HG02938 (cell line): ENCODE measurements around the gene COG7.
"Not testable (repeated sequence)": the region's sequence is repeated elsewhere in the genome, so short reads cannot be mapped to it uniquely, and the experiment has no call there.

Source experiments
- ATAC-seq: cut with Tn5 transposase; IDR thresholded peaks from one replicate; pipeline ENCODE4 v1.9.1; 2021; ENCODE audit warnings: mild to moderate bottlenecking, moderate library complexity; ENCODE audit not compliant: unreplicated experiment

COG7 gene

DNA sequence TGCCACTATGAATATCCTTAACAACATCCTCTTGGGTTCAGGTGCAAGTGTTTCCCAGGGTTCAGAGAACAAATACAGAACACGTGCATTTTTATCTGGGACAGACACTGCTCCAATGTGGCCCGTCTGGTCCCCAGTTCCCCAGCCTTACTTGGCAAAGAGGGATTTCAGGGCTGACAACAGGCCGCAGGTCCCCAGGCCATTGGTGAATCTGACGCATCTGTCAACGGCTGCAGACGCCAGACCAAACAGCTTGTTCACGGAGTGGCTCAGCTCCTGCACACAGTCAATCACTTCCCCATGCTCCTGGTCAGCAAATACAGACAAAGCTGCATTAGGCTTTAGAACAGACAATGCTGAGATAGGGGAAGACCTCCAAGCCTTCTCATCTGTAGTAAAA lies 36.2 kb downstream of the COG7 start:
- no peak for ATAC-seq

DNA sequence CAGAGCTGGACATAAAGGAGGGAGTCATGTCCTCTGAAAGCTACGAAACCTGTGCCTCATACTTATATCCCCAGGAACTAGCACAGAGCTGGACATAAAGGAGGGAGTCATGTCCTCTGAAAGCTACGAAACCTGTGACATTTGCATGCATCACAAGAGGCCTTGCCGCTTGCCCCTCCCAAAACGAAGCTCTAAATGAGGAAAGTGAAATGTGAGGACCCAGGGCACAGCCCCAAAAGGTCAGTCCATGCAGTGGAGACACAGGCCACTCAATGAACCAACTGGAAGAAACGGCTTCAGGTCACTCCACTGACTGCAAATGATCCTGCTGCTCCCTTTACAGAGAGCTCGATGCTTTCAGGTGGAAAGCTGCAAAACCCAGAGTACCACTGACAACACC lies 38.3 kb downstream of the COG7 start:
- no peak for ATAC-seq

DNA sequence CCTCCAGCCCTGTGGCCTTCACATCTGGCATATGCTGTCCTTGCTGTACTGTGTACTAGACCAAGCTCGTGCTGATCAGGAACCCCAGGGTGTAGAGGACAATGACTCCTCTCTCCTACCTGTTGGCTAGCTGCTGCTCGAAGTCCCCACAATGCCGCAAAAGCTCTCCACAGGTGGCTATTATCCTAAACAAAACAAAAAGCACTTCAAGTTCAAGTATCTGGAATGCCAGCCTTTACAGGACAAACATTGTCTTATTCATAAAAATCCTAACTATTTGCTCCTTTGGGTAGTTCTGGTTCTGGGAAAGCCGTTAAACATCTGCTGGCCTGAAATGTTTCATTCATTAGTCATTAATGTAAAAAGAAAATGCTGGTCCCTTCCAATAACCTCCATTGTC lies 42.8 kb downstream of the COG7 start:
- no peak for ATAC-seq

DNA sequence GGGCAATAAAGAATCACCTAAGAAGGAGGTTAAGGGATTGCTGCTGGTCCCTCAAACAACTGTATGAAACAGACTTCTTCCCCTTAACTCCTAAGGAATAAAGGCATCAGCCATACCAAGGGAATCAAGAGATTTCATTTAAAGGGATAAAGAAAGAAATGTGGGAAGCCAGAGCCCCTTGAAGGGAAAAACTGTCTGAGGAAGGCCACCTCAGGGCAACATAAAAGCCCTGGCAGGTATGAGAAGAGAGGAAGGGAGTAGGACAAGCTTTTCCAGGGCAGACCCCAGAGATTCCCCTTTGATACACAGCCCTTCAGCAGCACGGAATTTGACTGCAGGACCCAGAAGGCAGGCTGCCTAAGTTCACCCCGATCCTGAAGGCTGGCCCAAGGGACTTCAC lies 43.5 kb downstream of the COG7 start:
- no peak for ATAC-seq

DNA sequence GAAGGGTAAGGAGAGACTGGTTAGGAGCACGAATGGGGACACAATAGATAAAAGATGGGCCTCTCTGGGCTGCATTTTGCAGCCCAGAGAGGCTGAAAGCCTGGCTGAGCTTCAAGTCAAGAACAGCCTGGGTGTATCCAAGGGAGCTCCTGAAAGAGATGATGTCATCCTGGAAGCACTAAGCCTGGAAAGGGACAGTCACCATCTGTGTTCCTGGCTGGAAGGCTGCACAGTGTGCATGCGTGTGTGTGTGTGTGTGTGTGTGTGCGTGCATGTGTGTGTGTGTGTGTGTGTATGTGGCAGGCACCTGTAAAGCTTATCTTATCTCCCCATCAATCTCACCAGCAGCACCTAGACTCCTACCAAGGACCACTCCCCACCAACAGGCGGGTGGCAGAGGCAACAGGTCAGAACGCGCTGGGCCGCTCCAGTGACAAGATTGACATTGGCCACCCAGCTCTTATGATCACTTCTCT lies 44.1 kb downstream of the COG7 start:
- no peak for ATAC-seq

DNA sequence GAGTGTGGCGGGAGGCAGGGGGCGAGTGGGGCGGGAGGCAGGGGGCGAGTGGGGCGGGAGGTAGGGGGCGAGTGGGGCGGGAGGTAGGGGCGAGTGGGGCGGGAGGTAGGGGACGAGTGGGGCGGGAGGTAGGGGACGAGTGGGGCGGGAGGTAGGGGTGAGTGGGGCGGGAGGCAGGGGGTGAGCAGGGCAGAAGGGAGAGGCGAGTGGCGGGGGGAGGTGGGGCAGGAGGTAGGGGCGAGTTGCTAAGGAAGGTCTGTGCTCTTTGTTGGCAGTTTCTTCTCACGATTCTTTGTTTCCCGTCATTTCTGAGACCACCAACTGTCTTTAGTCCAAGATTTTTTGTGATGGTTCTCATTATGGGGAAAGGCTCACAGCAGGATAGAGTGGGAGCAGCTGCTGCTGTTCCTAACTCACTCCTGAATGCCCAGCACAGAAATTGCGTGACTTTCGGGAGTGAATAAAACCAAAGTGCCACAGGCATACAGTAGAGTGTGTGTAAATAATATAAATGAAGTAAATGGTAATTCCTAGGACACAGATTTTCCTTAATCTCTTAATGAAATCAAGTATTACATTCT lies 44.7 kb downstream of the COG7 start:
- no peak for ATAC-seq

DNA sequence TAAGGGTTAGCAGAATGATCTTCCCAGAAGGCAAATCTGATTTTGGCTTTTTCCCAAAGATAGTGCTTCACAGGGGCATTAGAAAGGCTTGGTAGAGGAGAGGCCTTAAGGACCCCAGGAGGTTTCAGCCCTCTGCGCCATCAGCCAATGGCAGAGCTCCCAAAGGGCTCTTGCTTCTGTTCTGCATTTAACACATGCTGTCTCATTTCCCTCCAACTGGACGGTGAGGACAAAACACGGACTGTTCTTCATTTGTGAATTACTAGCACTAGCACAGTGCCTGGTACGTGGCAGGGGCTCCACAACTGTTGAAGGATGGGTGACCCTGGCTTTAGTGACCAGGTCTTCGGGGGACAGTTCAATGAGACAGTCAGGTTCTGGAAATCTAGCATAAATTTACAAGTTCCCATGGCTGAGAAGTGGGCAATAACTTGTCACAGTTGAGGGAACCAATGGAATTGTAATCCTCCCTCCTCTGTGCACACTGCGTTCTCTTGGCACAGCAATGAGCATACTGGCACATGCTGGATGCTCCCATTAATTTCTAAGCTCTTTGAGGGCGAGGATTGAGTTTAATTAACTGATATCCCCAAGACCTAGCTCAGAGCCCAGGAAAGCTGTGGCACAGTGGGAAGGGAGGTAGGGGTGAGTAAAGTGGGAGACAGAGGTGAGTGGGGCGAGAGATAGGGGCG lies 45.4 kb downstream of the COG7 start:
- no peak for ATAC-seq

DNA sequence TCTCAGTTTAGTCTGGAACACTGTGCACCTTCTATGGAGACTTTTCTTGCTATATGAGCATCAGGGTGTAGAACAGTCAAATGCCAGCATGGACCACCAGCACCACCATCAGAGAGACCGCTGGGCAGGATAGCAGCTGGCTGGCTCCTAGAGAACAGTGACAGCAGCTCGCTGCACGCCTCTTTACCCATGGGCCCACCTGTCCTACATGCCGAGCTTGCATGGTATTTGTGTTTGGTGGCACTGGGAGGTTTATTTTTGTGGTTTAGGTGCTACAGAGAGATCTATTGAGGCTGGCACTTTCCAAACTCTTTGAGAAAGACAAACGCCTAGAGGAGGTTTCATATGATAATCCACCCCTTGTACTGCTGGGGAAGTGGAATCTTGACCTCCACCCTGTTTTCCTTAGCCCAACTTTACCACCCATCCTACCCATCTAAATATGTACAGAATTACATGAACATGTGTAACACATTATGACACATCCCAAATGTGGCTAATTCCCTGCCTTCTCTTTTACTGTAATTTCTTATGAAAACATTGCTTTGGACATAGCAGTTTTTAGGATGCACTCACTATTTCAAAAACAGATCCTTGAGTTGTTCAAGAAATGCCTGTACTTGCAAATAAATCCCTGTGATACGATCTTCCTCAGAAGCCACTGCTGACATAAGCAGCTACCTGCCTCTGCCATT lies 46.3 kb downstream of the COG7 start:
- ATAC-seq = no peak

DNA sequence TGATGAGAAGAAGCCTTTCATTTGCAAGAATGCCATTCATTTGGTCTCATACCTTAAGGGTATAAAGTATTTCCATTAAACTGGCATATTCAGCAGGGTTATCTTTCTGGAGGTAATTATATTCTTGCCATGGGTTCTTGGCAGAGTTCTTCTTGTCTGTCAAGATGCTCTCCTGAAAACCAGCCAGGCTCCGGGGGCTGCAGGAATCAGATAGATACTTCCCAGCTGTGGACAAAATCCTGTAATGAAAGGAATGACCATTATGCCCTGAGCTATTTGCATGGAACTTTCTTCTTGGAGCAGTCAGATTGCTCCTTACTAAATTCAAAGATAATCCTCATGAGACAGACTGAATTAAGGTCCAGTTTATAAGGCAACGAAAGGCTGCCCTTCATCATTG lies 47.0 kb downstream of the COG7 start:
- ATAC-seq = no peak

DNA sequence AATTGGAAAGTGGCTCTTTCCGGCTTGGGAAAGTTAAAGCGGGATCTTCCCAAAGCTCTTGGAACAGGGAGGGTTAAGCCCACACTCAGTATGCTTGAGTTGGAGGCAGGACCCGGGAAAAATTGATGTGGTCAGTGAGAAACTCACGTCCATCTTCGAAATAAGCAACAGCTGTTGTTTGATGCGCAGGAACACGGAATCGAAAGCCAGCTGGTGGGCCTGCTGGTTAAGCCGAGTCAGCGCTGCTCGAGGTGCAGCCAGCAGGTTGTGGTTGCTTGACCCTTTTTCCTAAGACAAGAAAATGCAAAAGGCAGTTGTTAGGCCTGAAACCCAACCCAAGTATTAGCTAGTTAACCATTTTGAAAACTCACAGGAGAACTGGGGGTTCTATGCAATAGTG lies 49.4 kb downstream of the COG7 start:
- no peak for ATAC-seq

DNA sequence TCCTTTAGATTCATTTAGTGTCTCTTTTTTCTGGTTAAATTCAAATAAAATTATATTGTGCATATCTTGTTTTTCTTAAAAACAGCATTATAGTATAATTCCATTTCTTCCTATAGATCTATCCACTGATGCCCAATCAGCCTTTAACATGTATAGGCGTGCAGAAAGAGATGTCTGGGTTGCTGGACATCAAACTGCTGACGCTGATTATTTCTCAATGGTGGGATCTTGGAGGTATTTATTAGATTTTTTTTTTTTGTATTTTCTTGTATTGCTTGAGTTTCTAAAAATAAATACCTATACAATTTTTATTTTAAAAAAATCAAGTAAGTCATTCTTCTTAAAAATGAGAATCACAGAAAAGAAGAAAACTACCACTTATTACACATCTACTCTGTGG lies 50.9 kb downstream of the COG7 start:
- no peak for ATAC-seq

DNA sequence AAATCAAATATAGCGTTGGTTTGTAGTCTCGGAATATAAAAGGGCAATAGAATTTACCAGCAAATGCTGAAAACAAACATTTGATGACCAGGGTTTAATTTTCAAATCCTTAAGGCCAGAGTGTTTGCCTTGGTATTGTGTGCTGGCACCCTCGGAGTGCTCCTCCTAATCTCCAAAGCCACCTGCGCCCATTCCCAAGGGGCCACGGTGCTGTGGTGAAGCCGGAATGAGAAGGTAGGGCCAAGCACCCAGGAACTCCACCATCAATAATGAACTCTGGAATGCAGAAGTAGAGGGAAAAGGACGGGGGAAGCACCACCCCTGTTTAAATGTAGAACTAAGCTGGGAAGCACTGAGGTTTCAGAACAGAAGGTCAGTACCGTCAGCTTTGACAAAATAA lies 51.9 kb downstream of the COG7 start:
- ATAC-seq = no peak

DNA sequence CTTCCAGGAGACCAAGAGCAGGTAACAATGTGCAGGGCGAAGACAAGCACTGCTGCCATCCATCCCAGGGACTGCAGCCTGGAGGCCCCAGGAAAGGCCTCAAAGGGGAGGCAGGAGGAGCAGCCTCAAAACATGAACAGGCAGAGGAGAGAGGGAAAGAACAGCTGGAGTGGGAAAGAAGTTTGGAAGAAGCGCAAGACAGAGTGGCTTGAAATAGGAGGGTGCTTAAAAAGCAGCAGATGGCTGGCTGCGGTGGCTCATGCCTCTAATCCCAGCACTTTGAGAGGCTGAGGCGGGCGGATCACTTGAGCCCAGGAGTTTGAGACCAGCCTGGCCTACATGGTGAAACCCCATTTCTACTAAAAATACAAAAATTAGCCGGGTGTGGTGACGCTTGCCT lies 52.5 kb downstream of the COG7 start:
- ATAC-seq = not testable (repeated sequence)

DNA sequence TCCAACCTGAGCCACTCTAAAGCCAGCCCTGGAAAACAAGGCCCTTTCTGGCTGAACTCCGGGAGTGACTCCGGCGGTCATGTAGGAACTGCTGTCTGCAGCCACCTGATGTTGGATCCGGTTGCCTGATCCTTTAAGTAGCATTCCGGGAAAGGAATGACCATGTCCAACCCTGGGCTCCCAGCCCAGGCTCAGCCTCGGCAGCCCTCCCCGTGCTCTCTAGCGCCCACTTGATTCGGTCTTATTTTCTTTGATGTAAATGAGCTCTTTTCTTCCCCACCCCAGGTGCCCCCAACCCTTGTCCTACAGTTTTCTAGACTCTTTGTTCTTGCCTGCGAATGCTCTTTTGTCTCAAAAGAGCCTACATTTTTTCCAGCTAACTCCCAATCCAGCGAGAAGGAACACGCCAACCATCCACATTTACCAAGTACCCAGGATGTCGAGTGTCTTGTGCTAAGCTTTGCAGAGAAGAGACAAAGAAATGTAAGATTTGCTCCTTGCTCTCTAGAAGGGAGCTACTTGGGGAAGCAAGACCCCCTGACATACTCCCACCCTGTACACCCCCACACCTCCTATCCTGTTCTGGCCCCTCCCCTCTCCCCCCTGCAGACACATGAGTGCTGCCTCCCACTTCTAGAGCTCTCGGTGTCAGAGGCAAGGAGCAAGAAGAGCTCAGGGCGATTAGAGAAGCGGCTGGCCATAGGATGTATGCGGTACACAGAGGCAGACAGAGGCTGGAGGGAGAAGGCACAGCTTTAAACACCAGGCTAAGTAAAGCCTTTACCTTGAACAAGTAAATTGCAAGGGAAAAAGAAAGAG lies 53.8 kb downstream of the COG7 start:
- ATAC-seq = no peak

DNA sequence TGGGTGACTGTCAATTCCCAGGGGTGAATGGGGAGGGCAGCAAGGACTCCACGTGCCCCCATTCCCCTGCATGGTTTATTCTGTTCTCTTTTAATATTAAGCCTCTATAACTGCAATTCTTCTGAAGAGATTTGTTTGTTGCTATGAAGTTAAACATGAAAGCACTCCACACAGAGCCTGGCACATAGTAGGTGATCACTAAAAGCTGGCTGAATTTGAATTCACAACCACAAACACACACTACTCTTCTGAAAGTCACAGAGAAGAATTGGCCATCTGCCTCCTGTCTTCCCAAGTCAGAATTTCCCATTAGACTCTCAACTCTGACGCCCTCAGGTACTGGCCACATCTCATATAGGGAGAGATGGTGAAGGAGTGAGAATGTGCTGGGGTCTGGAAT lies 55.5 kb downstream of the COG7 start:
- ATAC-seq = no peak

DNA sequence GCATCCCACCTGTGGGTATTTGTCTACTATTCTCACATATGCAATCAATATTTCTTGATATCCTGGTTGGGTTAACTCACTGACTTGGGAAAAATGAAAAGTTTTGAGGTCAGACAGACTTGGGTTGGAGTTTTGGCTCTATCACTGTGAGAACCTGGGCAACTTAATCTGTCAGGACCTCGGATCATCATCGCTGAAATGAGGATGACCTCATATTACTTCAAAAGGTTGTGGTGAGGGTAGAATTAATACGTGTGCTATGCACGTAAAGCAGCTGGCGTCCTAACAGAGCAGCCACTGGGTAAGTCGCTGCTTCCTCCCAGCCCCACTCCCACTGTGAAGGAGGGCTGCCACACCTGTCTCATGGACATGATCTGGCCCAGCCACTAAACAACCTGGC lies 57.3 kb downstream of the COG7 start:
- ATAC-seq = no peak

DNA sequence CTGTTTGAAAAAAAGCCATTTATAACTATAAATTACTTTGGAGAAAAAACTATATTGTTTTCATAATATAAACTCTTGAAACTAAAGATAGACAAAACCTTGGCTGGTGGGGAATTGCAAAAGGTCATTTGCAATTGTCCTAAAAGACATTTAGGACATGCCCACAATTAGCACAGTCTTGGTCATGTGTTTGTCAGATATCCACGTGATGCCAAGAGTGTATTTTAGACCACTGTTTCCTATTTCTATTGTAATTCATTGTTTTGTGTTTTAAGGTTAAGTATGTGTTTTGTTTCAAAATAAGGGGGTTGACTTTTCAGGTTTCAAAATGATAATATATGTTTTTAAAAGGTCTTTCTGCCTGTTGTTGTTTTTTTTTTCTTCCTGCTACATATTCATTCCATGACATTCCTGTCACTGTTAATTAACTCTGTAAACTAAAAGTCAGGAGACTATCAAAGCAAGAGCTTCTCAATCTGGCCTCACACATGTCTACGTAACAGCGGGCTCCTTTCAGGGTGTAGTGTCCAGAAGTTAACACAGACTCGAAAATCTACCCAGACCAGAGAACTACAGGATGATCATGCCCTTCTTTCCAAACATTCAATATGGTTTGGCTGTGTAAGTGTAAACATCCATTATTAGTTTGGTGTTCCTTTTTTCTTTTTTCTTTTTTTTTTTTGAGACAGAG lies 58.7 kb downstream of the COG7 start:
- ATAC-seq = no peak

DNA sequence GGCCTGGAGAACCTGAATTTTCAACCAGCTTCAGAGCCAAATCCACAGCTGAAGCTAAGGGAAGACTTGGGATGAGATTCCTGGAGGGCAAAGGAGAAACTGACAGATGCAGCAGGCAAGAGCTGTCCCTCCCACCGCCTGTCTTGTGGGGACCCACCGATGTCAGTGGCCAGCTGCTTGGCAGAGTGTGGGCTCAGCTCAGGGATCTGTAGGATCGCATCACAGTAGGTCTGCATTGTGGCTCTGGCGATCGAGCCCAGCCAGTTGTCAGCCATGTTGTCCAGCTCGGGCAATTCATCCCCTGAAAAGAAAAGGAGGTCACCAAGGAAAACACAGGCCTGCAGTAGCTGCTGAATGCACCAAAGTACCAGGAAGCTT lies 60.8 kb downstream of the COG7 start:
- no peak for ATAC-seq

DNA sequence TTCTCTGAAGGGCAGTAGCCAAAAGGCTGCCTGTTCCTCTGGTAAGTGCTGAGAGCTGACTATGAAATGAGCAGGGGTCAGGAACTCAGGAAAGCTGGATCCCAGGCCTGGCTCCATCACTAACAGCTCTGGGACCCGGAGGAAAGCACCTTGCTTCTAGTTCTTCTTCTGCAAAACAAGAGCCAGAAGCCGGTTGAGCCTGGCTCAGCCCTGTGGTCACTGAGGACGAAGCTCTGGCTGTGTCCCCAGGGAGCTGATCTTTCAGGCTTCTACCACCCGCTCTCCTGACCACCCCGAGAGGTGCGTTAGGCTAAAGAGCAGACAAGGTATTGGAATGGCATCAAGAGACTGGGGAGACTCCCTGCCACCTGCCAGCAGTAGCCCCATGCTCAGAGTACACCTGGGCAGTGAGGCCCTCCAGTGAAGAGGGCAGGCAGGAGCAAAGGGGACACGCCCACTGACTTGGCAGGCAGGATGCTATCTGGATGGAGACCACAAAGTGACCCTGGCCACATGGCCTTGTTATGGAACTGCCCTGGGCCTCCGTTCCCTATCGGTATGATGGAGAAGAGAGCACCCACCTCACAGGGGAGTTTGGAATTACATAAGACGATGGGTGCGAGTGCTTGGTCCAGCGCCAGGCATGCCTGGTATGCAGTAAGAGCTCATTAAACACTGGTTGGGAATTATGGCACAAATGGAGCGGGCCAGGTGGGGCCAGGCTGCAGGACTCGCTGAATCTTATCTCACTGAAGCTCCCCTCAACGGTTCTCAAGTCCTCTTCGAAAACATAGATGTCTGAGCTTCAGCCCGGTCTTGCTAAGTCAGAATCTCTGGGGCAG lies 61.4 kb downstream of the COG7 start:
- no peak for ATAC-seq

DNA sequence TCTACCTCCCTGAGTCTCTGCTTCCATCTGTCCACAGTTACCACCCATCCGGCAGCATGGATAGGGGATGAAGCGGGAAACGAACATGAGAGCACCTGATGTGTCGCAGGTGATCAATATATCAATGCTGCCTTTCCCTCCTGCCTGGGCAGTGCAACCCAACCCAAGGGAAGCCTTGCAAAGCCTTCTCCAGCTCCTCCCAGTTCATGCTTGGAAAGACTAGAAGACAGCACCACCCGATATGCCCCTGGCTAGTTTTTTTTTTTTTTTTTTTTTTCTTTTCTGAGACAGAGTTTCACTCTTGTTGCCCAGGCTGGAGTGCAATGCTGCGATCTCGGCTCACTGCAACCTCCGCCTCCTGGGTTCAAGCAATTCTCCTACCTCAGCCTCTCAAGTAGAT lies 63.1 kb downstream of the COG7 start:
- not testable (repeated sequence) for ATAC-seq
